ENCODE data around the gene PLXNA2. TPM values are rescaled to one million over a fixed set of nuclear protein-coding genes. Genes with fewer than 3 reads are reported as not detected.

Gene PLXNA2
- total RNA-seq, 1 experiment from 2014 or later = 69.7 TPM

DNA sequence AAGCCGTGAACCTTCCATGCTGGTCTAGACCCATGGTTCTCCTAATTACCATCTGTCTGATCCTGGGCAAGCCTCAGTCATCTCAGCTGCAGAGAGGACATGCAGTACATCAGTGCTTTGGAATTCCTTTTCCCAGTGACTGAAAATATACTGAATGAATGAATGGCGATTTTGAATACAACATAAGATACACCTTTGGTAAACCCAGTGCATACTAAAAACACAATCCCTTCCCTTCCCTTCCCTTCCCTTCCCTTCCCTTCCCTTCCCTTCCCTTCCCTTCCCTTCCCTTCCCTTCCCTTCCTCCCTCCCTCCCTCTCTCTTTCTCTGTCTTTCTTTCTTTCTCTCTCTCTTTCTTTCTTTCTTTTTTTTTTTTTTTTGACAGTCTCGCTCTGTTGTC, 21.3 kb upstream of the PLXNA2 start:
- intact Hi-C loops (cut with micrococcal nuclease) = no loop called here
- POLR2A ChIA-PET = no interaction called here
- BruUV-seq (replicated peaks) = no TSS peak
- H3K27me3 Mint-ChIP-seq (ENCODE audit: insufficient read depth, unreplicated experiment) = peaks cover 93% of the 10 kb centered on the region
- H3K4me3 Mint-ChIP-seq (ENCODE audit: unreplicated experiment) = no peak overlapping the region
- no peaks in the 10 kb centered on the region for H3K4me1 Mint-ChIP-seq (ENCODE audit: insufficient read depth, unreplicated experiment)
- H3K36me3 Mint-ChIP-seq (ENCODE audit: insufficient read depth, unreplicated experiment) = no peaks in the 10 kb centered on the region
- CTCF ChIA-PET = interaction anchor here (2.6 kb wide), 1 partner anchor 20 kb away, joined by 13 read pairs; the partner anchor contains the start of gene PLXNA2
- TF ChIP-seq CTCF (IDR thresholded peaks at IDR 0.05; ENCODE audit: unreplicated experiment) = no peak
- no peaks in the 10 kb centered on the region for H3K9me3 Mint-ChIP-seq (ENCODE audit: unreplicated experiment)
- DNase-seq (ENCODE audit: unreplicated experiment) = no peak
- no peak overlapping the region for H3K27ac Mint-ChIP-seq (ENCODE audit: low read depth, unreplicated experiment)

GRCh38 chr1:208265122-208265469, 20.9 kb upstream of the PLXNA2 start:
- Mint-ChIP-seq H3K9me3 (ENCODE audit: unreplicated experiment) (no peaks in the 10 kb centered on the region), H3K27me3 (ENCODE audit: insufficient read depth, unreplicated experiment) (peaks cover 90% of the 10 kb centered on the region), H3K36me3 (ENCODE audit: insufficient read depth, unreplicated experiment) (no peaks in the 10 kb centered on the region), H3K4me1 (ENCODE audit: insufficient read depth, unreplicated experiment) (no peaks in the 10 kb centered on the region), H3K27ac (ENCODE audit: low read depth, unreplicated experiment) (no peak overlapping the region), H3K4me3 (ENCODE audit: unreplicated experiment) (no peak overlapping the region)
- ChIA-PET CTCF (interaction anchor here (0.6 to 2.6 kb wide), 3 partner anchors 17 to 593 kb away, joined by 3 to 13 read pairs (median 4); partner anchors contain the start of gene PLXNA2), POLR2A (no interaction called here)
- intact Hi-C loops (cut with micrococcal nuclease) = no loop called here
- TF ChIP-seq CTCF (IDR thresholded peaks at IDR 0.05; ENCODE audit: unreplicated experiment) = no peak
- no TSS peak for BruUV-seq (replicated peaks)
- no peak for DNase-seq (ENCODE audit: unreplicated experiment)

DNA sequence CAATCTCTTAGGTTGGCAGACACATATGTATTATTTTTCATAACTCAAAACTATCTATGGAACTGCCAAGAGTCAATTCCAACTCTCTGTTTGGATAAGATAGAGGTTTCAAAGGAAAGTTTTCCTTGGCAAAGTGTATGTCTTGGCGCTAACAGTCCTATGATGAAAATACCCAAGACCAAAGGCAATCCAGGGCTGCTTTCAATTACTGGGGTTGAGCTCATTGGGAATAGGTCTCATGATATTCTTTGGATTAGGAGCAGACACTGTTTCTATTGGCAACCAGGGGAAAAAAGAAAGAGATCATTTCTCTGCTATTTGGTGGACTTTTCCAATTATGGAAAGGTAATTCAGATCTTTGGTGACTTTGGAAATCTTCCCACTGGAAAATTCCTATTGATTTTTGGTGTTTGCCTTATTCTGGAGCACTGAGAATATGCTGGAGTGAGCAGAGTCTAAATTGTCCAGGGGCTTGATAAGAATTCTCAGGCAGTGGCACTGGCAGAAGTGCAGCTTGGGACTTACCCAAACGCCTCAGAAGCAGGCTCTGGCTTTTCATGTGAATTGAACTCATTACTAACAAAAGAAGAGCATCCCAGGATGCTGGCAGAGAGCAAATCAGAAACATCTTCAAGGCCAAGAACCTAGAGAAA, 20.4 kb upstream of the PLXNA2 start:
- ChIA-PET CTCF (interaction anchor here (0.5 to 2.6 kb wide), 5 partner anchors 18 to 593 kb away, joined by 3 to 13 read pairs (median 4); partner anchors contain the start of gene PLXNA2), POLR2A (interaction anchor here (0.7 kb wide), 1 partner anchor 1080 kb away, joined by 3 read pairs; no protein-coding TSS in a partner anchor)
- Mint-ChIP-seq H3K9me3 (ENCODE audit: unreplicated experiment) (peaks cover 2% of the 10 kb centered on the region), H3K27ac (ENCODE audit: low read depth, unreplicated experiment) (no peak overlapping the region), H3K36me3 (ENCODE audit: insufficient read depth, unreplicated experiment) (no peaks in the 10 kb centered on the region), H3K4me1 (ENCODE audit: insufficient read depth, unreplicated experiment) (no peaks in the 10 kb centered on the region), H3K4me3 (ENCODE audit: unreplicated experiment) (no peak overlapping the region), H3K27me3 (ENCODE audit: insufficient read depth, unreplicated experiment) (peaks cover 90% of the 10 kb centered on the region)
- BruUV-seq (replicated peaks) = no TSS peak
- intact Hi-C loops (cut with micrococcal nuclease) = no loop called here
- no peak for TF ChIP-seq CTCF (IDR thresholded peaks at IDR 0.05; ENCODE audit: unreplicated experiment)
- DNase-seq (ENCODE audit: unreplicated experiment) = no peak

DNA sequence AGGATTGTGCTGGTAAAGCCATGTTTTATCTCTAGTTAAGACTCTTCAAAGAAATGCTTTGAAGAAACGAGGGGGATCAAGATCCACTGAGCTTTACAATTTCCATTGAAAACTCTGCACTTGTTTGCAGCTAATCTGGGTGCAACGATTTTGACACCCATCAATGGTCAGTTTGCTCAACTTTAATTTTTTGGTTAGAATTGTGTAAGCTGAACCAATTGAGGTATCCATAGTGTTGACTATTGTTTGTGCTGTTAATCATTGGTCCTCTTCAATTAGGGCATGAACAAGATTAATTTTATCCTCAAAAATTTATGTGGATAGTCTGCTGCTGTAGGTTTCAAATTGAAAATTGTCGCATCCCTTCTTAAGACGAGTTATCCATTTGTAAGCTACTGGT, 17.7 kb upstream of the PLXNA2 start:
- no peak for DNase-seq (ENCODE audit: unreplicated experiment)
- intact Hi-C loops (cut with micrococcal nuclease) = no loop called here
- H3K27me3 Mint-ChIP-seq (ENCODE audit: insufficient read depth, unreplicated experiment) = peaks cover 90% of the 10 kb centered on the region
- CTCF ChIA-PET = interaction anchor here (0.7 to 1.7 kb wide), 4 partner anchors 17 to 1017 kb away, joined by 3 to 5 read pairs (median 4); no protein-coding TSS in a partner anchor
- H3K36me3 Mint-ChIP-seq (ENCODE audit: insufficient read depth, unreplicated experiment) = no peaks in the 10 kb centered on the region
- H3K27ac Mint-ChIP-seq (ENCODE audit: low read depth, unreplicated experiment) = no peak overlapping the region
- H3K9me3 Mint-ChIP-seq (ENCODE audit: unreplicated experiment) = peaks cover 8% of the 10 kb centered on the region
- POLR2A ChIA-PET = no interaction called here
- no peaks in the 10 kb centered on the region for H3K4me1 Mint-ChIP-seq (ENCODE audit: insufficient read depth, unreplicated experiment)
- no peak for TF ChIP-seq CTCF (IDR thresholded peaks at IDR 0.05; ENCODE audit: unreplicated experiment)
- BruUV-seq (replicated peaks) = no TSS peak
- no peak overlapping the region for H3K4me3 Mint-ChIP-seq (ENCODE audit: unreplicated experiment)
